ENCODE measurements around the gene ZG16. TPM values are rescaled to one million over a fixed set of nuclear protein-coding genes. Genes with fewer than 3 reads are reported as not detected.
A peak's percentile ranks its signal among the peaks of the same experiment; 100 is the strongest.

Gene ZG16
- total and polyA plus RNA-seq, 9 of the 15 experiments (the other 6 are each of a cell fraction or from before 2014, with no cell fraction given) = 0.04 TPM; not detected in 8

DNA sequence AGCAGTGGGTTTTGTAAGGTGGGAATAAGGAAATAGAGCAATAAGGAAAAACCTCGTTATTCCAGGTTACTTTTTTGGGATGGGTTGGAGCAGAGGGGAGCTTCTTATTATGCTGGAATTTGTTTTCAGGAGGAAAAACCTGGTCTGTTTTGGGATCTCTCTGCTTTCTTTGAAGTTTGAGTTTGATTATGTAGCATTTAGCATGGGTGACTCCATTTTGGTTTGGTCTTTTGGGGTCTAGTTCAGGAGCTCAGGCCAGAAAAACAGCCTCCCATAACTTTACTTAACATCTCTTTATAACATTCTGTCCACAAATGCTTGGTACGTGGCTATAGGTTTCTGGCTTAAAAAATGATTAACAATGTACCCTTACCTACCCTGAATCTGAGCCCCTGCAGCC, 8.5 kb upstream of the ZG16 start (continued):
- TF ChIP-seq, protein P1, sequence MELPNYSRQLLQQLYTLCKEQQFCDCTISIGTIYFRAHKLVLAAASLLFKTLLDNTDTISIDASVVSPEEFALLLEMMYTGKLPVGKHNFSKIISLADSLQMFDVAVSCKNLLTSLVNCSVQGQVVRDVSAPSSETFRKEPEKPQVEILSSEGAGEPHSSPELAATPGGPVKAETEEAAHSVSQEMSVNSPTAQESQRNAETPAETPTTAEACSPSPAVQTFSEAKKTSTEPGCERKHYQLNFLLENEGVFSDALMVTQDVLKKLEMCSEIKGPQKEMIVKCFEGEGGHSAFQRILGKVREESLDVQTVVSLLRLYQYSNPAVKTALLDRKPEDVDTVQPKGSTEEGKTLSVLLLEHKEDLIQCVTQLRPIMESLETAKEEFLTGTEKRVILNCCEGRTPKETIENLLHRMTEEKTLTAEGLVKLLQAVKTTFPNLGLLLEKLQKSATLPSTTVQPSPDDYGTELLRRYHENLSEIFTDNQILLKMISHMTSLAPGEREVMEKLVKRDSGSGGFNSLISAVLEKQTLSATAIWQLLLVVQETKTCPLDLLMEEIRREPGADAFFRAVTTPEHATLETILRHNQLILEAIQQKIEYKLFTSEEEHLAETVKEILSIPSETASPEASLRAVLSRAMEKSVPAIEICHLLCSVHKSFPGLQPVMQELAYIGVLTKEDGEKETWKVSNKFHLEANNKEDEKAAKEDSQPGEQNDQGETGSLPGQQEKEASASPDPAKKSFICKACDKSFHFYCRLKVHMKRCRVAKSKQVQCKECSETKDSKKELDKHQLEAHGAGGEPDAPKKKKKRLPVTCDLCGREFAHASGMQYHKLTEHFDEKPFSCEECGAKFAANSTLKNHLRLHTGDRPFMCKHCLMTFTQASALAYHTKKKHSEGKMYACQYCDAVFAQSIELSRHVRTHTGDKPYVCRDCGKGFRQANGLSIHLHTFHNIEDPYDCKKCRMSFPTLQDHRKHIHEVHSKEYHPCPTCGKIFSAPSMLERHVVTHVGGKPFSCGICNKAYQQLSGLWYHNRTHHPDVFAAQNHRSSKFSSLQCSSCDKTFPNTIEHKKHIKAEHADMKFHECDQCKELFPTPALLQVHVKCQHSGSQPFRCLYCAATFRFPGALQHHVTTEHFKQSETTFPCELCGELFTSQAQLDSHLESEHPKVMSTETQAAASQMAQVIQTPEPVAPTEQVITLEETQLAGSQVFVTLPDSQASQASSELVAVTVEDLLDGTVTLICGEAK (IDR thresholded peaks at IDR 0.05) = no peak
- TF ChIP-seq, protein P1 (CRISPR knock-in tag; IDR thresholded peaks at IDR 0.05) = no peak
- TF ChIP-seq FOXK1 (CRISPR knock-in tag; IDR thresholded peaks at IDR 0.05; ENCODE audit: borderline replicate concordance) (no peak), NR4A1 (CRISPR knock-in tag; IDR thresholded peaks at IDR 0.05) (no peak), NR4A1 (tag; IDR thresholded peaks at IDR 0.05) (peak; percentile 62), DDX20 (tag; IDR thresholded peaks at IDR 0.05; ENCODE audit: low read depth) (0 out of 2 replicates have a peak, but pooled peaks have one; percentile 46)
